IMR-90 (cell line): ENCODE data around the gene UNC50. TPM values are rescaled to one million over a fixed set of nuclear protein-coding genes. Genes with fewer than 3 reads are reported as not detected.

Experiments
- ATAC-seq: fragments of 200-7000 bp; cut with Tn5 transposase; 2 replicates; pipeline ENCODE4 v1.9.1; 2020; ENCODE audit warnings: low read depth, mild to moderate bottlenecking, moderate library complexity
- BruUV-seq: library from RNA; stranded (reverse); fragments of 400-500 nt; replicated peaks from 2 replicates; lab custom pipeline; 2021; lab: Mats Ljungman, UMichigan
- CTCF ChIA-PET: fragments of 300-600 bp; formaldehyde crosslinking; extraction: SDS; loops from one replicate; lab custom pipeline; 2021; ENCODE audit warnings: antibody characterized with exemption; lab: Yijun Ruan, JAX
- POLR2A ChIA-PET: fragments of 300-600 bp; sonication (Branson Sonifier 250); formaldehyde crosslinking; loops from one replicate; lab custom pipeline; 2022; ENCODE audit warnings: antibody characterized with exemption; ENCODE audit not compliant: unreplicated experiment; lab: Charles Lee
- DNase-seq: peaks from one replicate; pipeline ENCODE4 v3.0.0; 2013
- H2AFZ ChIP-seq: replicated peaks from 2 replicates; pipeline ENCODE3; 2013; ENCODE audit warnings: low read length, mild to moderate bottlenecking; ENCODE audit not compliant: poor library complexity
- H2AK5ac ChIP-seq: 2 replicates; pipeline ENCODE4 v1.6.1; 2013; ENCODE audit warnings: low read depth, low read length, inconsistent platforms
- H2AK9ac ChIP-seq: replicated peaks from 2 replicates; pipeline ENCODE3; 2013; ENCODE audit warnings: mild to moderate bottlenecking, low read depth, low read length, moderate library complexity; ENCODE audit not compliant: poor library complexity
- H2BK120ac ChIP-seq: 2 replicates; pipeline ENCODE4 v1.6.1; 2013; ENCODE audit warnings: low read depth, low read length, inconsistent platforms
- H2BK15ac ChIP-seq: 3 replicates; pipeline ENCODE4 v1.6.1; 2013; ENCODE audit warnings: low read depth, low read length, inconsistent platforms
- H2BK20ac ChIP-seq: 2 replicates; pipeline ENCODE4 v1.6.1; 2013; ENCODE audit warnings: low read depth, mild to moderate bottlenecking, inconsistent platforms, low read length, moderate library complexity
- H2BK5ac ChIP-seq: 2 replicates; pipeline ENCODE4 v1.6.1; 2013; ENCODE audit warnings: mild to moderate bottlenecking, low read depth, low read length, inconsistent platforms; ENCODE audit not compliant: poor library complexity, severe bottlenecking
- H3K14ac ChIP-seq: replicated peaks from 2 replicates; pipeline ENCODE4 v1.6.1; 2013; ENCODE audit warnings: low read depth, low read length, inconsistent platforms
- H3K18ac ChIP-seq: 2 replicates; pipeline ENCODE4 v1.6.1; 2013; ENCODE audit warnings: low read depth, low read length, control low read depth
- H3K23ac ChIP-seq: 2 replicates; pipeline ENCODE4 v1.6.1; 2013; ENCODE audit warnings: low read depth, low read length, inconsistent platforms
- H3K27ac ChIP-seq: 2 replicates; pipeline ENCODE4 v1.5.1; 2013; ENCODE audit warnings: mild to moderate bottlenecking, control low read depth, low read length; ENCODE audit not compliant: insufficient read depth
- H3K27me3 ChIP-seq: 2 replicates; pipeline ENCODE4 v1.6.1; 2013; ENCODE audit warnings: low read length; ENCODE audit not compliant: control insufficient read depth, insufficient read depth
- H3K36me3 ChIP-seq: 2 replicates; pipeline ENCODE4 v1.6.1; 2013; ENCODE audit warnings: low read length, mixed read lengths; ENCODE audit not compliant: control insufficient read depth, insufficient read depth
- H3K4ac ChIP-seq: 2 replicates; pipeline ENCODE4 v1.6.1; 2013; ENCODE audit warnings: low read depth, low read length, inconsistent platforms
- H3K4me1 ChIP-seq: 2 replicates; pipeline ENCODE4 v1.6.1; 2013; ENCODE audit warnings: low read length, mixed read lengths; ENCODE audit not compliant: control insufficient read depth, insufficient read depth
- H3K4me2 ChIP-seq: 2 replicates; pipeline ENCODE4 v1.6.1; 2013; ENCODE audit warnings: low read depth, mild to moderate bottlenecking, control low read depth, low read length, moderate library complexity
- H3K4me3 ChIP-seq: 2 replicates; pipeline ENCODE4 v1.5.1; 2013; ENCODE audit warnings: low read depth, mild to moderate bottlenecking, control low read depth, low read length, moderate library complexity; ENCODE audit not compliant: insufficient read depth
- H3K56ac ChIP-seq: 2 replicates; pipeline ENCODE4 v1.6.1; 2013; ENCODE audit warnings: low read length, inconsistent platforms; ENCODE audit not compliant: insufficient read depth; ENCODE audit errors: extremely low read depth
- H3K79me1 ChIP-seq, 2 experiments: 2 replicates each; pipeline ENCODE4 v1.6.1; 2013; ENCODE audit warnings: low read length in 2 of 2, inconsistent platforms in 1 of 2, low read depth in 1 of 2
- H3K9ac ChIP-seq: 2 replicates; pipeline ENCODE4 v1.6.1; 2013; ENCODE audit warnings: low read depth, low read length, control low read depth
- H3K9me1 ChIP-seq: 2 replicates; pipeline ENCODE4 v1.6.1; 2013; ENCODE audit warnings: low read length, inconsistent platforms; ENCODE audit not compliant: insufficient read depth
- H3K9me3 ChIP-seq: 2 replicates; pipeline ENCODE4 v1.6.1; 2013; ENCODE audit warnings: low read length; ENCODE audit not compliant: control insufficient read depth, insufficient read depth
- H4K20me1 ChIP-seq: 2 replicates; pipeline ENCODE4 v1.6.1; 2013; ENCODE audit warnings: low read length, inconsistent platforms; ENCODE audit not compliant: insufficient read depth
- H4K5ac ChIP-seq: 2 replicates; pipeline ENCODE4 v1.6.1; 2013; ENCODE audit warnings: mild to moderate bottlenecking, low read depth, low read length, control low read depth
- H4K8ac ChIP-seq, 2 experiments: 2 replicates each; pipeline ENCODE4 v1.6.1; 2013; ENCODE audit warnings: low read depth in 2 of 2, low read length in 2 of 2, control low read depth in 1 of 2, inconsistent platforms in 1 of 2
- H4K91ac ChIP-seq: 2 replicates; pipeline ENCODE4 v1.6.1; 2013; ENCODE audit warnings: low read depth, low read length, inconsistent platforms; ENCODE audit not compliant: insufficient read depth
- BHLHE40 ChIP-seq: fragments of 150-350 bp; IDR thresholded peaks from 2 replicates; pipeline ENCODE4 v1.6.1; 2016; ENCODE audit warnings: mild to moderate bottlenecking, low read depth, low read length
- CEBPB ChIP-seq: IDR thresholded peaks from 2 replicates; pipeline ENCODE4 v1.6.1; 2012; ENCODE audit warnings: low read depth, low read length, improper control_type of control experiment
- CHD1 ChIP-seq: IDR thresholded peaks from 2 replicates; pipeline ENCODE4 v1.6.1; 2012; ENCODE audit warnings: low read depth, low read length, improper control_type of control experiment
- FOS ChIP-seq: fragments of 150-350 bp; IDR thresholded peaks from 2 replicates; pipeline ENCODE4 v1.6.1; 2016; ENCODE audit warnings: low read depth, low read length
- MAFK ChIP-seq: IDR thresholded peaks from 2 replicates; pipeline ENCODE4 v1.6.1; 2012; ENCODE audit warnings: low read depth, low read length, improper control_type of control experiment
- MAZ ChIP-seq: IDR thresholded peaks from 2 replicates; pipeline ENCODE4 v1.6.1; 2012; ENCODE audit warnings: low read depth, mild to moderate bottlenecking, low read length, improper control_type of control experiment, moderate library complexity, borderline replicate concordance
- MXI1 ChIP-seq: IDR thresholded peaks from 2 replicates; pipeline ENCODE4 v1.6.1; 2012; ENCODE audit warnings: low read depth, mild to moderate bottlenecking, low read length, moderate library complexity, borderline replicate concordance
- NFE2L2 ChIP-seq: fragments of 150-350 bp; IDR thresholded peaks from 2 replicates; pipeline ENCODE4 v1.6.1; 2016; ENCODE audit warnings: low read depth, mild to moderate bottlenecking, low read length
- POLR2A ChIP-seq: IDR thresholded peaks from 2 replicates; pipeline ENCODE4 v1.6.1; 2012; ENCODE audit warnings: mild to moderate bottlenecking, low read depth, low read length
- RAD21 ChIP-seq: IDR thresholded peaks from 2 replicates; pipeline ENCODE4 v1.6.1; 2012; ENCODE audit warnings: low read length, improper control_type of control experiment
- RCOR1 ChIP-seq: IDR thresholded peaks from 2 replicates; pipeline ENCODE4 v1.6.1; 2012; ENCODE audit warnings: mild to moderate bottlenecking, low read length, improper control_type of control experiment; ENCODE audit not compliant: insufficient replicate concordance
- RFX5 ChIP-seq: IDR thresholded peaks from 2 replicates; pipeline ENCODE4 v1.8.0; 2012; ENCODE audit warnings: low read depth, mild to moderate bottlenecking, low read length, moderate library complexity
- SMC3 ChIP-seq: fragments of 150-350 bp; IDR thresholded peaks from 2 replicates; pipeline ENCODE4 v1.6.1; 2016; ENCODE audit warnings: low read depth, mild to moderate bottlenecking, antibody characterized with exemption, low read length, moderate library complexity
- USF2 ChIP-seq: fragments of 150-350 bp; IDR thresholded peaks from 2 replicates; pipeline ENCODE4 v1.6.1; 2017; ENCODE audit warnings: mild to moderate bottlenecking, antibody characterized with exemption, low read length, low read depth
- WGBS, 2 experiments: methylation state at CpG; one replicate each; pipeline versions ENCODE4 v1.1.5 to v1.1.7; 2013; ENCODE audit warnings: missing lambda C conversion rate in 2 of 2; ENCODE audit not compliant: insufficient read length in 1 of 2; ENCODE audit errors: extremely low coverage in 2 of 2; 5-methylcytosine and 5-hydroxymethylcytosine counted together
- dilution Hi-C: fragments of 300-500 bp; cut with HindIII; formaldehyde crosslinking; loops from one replicate; pipeline ENCODE4 v1.14.3; 2018; ENCODE audit warnings: low sequenced_read_pairs; ENCODE audit not compliant: unreplicated experiment
- in situ Hi-C: fragments of 300-500 bp; cut with MboI; formaldehyde crosslinking; loops from 3 replicates; pipeline ENCODE4 v1.14.3; 2019; ENCODE audit warnings: low sequenced_read_pairs, inconsistent platforms, mixed read lengths
- intact Hi-C: fragments of 100-400 bp; cut with micrococcal nuclease; formaldehyde crosslinking; loops from 2 replicates; pipeline ENCODE4 v1.10.0; 2022
- polyA plus RNA-seq, 3 experiments: library from polyadenylated mRNA; depleted of rRNA; stranded (reverse); fragments of >200 nt; gene quantifications; 2 replicates each; pipeline ENCODE4 v1.2.3, GENCODE V29; 2012; ENCODE audit warnings: low replicate concordance in 1 of 3
- total RNA-seq: library from RNA; depleted of rRNA; stranded (reverse); fragments of >200 nt; gene quantifications from 2 replicates; pipeline ENCODE4 v1.2.3, GENCODE V29; 2012
- TF ChIP-seq, protein P1 (sequence below): conservative IDR thresholded peaks from 2 replicates; pipeline ENCODE4 v1.5.1; 2012; ENCODE audit warnings: mild to moderate bottlenecking, low read depth, low read length, improper control_type of control experiment
- TF ChIP-seq, protein P2 (sequence below): fragments of 150-350 bp; IDR thresholded peaks from 2 replicates; pipeline ENCODE4 v1.6.1; 2016; ENCODE audit warnings: low read depth, mild to moderate bottlenecking, low read length, moderate library complexity, borderline replicate concordance

The UNC50 gene
- total and polyA plus RNA-seq, 2 of the 4 experiments (the other 2 are of a cell fraction), result 18.3 to 34.1 TPM

DNA sequence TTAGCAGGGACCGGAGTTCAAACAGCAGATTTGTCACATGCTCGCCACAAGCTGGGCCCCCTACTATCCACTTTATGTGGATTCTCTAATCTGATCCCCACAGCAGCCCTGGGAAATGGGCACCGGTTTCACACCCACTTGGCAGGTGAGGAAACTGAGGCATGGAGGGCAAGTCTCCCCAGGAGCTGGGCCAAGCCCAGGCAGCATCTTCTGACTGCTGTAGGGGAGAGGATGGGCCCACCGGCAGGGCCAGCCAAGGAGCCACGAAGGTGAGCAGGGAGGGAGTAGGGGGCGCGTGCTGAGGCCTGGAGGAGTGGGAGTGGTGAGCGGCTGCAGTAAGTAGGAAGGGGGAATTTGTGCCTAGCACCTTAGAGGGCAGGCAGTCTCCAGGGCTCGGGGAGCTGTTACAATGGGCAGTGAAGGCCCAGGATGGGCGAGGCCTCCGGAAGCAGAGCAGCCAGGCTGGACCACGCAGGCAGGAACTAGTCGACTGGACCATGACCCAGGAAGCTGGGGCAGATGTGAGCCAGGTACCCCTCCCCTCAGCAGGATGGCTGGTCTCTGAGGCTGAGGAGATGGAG is 37.2 kb upstream of the UNC50 start:
- POLR2A ChIA-PET, result no interaction called here

More for the DNA sequence above, 37.2 kb upstream of the UNC50 start:
- Histone ChIP-seq H3K79me1 (no peaks in the 10 kb centered on the region; a peak in 1 of 4 replicates), H3K4me3 (no peak overlapping the region), H2BK120ac (no peak overlapping the region), H4K91ac (no peak overlapping the region), H2BK5ac (no peak overlapping the region), H2AFZ (no peak overlapping the region), H3K9me3 (no peaks in the 10 kb centered on the region), H2AK9ac (no peak overlapping the region), H4K5ac (no peak overlapping the region), H3K23ac (no peak overlapping the region), H3K27me3 (no peaks in the 10 kb centered on the region), H3K4me1 (0 out of 2 replicates have a peak, but pooled peaks cover 3% of the 10 kb centered on the region), H3K56ac (no peak overlapping the region), H4K8ac (no peak overlapping the region), H4K20me1 (peaks cover 4% of the 10 kb centered on the region; the same call in 1 of the 2 replicates), H3K27ac (no peak overlapping the region), H3K4me2 (no peak overlapping the region), H3K14ac (no peak overlapping the region), H3K9me1 (peaks cover 14% of the 10 kb centered on the region), H3K4ac (no peak overlapping the region), H2AK5ac (no peak overlapping the region), H2BK15ac (no peak overlapping the region), H3K18ac (no peak overlapping the region), H3K9ac (no peak overlapping the region), H2BK20ac (no peak overlapping the region), H3K36me3 (peaks cover 35% of the 10 kb centered on the region)
- ATAC-seq (no peak), DNase-seq (no peak)
- 100% methylated on average over 2 of the region's 13 CpGs; no CpG with 5 or more reads in 1 of the 2 experiments for WGBS, 2 experiments
- CTCF ChIA-PET, result no interaction called here
- BruUV-seq, result no TSS peak
- no peak for TF ChIP-seq RAD21
- TF ChIP-seq NFE2L2, result no peak
- TF ChIP-seq, protein P1, sequence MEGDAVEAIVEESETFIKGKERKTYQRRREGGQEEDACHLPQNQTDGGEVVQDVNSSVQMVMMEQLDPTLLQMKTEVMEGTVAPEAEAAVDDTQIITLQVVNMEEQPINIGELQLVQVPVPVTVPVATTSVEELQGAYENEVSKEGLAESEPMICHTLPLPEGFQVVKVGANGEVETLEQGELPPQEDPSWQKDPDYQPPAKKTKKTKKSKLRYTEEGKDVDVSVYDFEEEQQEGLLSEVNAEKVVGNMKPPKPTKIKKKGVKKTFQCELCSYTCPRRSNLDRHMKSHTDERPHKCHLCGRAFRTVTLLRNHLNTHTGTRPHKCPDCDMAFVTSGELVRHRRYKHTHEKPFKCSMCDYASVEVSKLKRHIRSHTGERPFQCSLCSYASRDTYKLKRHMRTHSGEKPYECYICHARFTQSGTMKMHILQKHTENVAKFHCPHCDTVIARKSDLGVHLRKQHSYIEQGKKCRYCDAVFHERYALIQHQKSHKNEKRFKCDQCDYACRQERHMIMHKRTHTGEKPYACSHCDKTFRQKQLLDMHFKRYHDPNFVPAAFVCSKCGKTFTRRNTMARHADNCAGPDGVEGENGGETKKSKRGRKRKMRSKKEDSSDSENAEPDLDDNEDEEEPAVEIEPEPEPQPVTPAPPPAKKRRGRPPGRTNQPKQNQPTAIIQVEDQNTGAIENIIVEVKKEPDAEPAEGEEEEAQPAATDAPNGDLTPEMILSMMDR, result no peak
- no peak for TF ChIP-seq MXI1
- TF ChIP-seq MAZ, result no peak
- TF ChIP-seq RFX5, result no peak
- no peak for TF ChIP-seq USF2
- no peak for TF ChIP-seq BHLHE40
- TF ChIP-seq, protein P2, sequence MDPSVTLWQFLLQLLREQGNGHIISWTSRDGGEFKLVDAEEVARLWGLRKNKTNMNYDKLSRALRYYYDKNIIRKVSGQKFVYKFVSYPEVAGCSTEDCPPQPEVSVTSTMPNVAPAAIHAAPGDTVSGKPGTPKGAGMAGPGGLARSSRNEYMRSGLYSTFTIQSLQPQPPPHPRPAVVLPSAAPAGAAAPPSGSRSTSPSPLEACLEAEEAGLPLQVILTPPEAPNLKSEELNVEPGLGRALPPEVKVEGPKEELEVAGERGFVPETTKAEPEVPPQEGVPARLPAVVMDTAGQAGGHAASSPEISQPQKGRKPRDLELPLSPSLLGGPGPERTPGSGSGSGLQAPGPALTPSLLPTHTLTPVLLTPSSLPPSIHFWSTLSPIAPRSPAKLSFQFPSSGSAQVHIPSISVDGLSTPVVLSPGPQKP, result no peak
- no peak for TF ChIP-seq SMC3
- TF ChIP-seq RCOR1, result no peak
- TF ChIP-seq POLR2A, result no peak
- TF ChIP-seq CEBPB, result no peak
- no peak for TF ChIP-seq MAFK
- no peak for TF ChIP-seq FOS
- TF ChIP-seq CHD1, result no peak
- intact Hi-C loops, result no loop called here
- in situ Hi-C loops, result no loop called here
- dilution Hi-C loops, result no loop called here
